ENCODE data around the gene MRPL17. TPM values are rescaled to one million over a fixed set of nuclear protein-coding genes. Genes with fewer than 3 reads are reported as not detected.

The MRPL17 gene
- total and polyA plus RNA-seq, 2 experiments from 2014 or later, result 34.5 to 62.7 TPM

DNA sequence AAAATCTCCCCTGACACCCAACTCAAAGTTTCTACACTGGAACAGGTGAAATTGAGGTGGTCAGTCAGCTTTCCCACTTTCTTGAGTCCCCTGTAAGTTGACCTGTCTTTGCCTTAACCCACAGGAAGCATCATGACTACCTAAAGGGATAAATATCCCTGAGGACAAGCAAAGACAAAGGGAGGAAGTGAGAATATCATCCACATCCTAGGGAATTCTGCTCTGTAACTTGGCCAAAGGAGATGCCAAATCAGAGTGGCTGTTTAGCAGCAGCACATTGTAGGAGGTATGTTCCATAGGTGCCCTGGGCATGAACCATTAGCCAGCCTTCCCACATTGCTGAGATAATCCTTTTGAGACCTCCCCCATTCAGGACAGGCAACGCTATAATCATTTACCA lies 40.9 kb upstream of the MRPL17 start:
- TF ChIP-seq, protein P1, sequence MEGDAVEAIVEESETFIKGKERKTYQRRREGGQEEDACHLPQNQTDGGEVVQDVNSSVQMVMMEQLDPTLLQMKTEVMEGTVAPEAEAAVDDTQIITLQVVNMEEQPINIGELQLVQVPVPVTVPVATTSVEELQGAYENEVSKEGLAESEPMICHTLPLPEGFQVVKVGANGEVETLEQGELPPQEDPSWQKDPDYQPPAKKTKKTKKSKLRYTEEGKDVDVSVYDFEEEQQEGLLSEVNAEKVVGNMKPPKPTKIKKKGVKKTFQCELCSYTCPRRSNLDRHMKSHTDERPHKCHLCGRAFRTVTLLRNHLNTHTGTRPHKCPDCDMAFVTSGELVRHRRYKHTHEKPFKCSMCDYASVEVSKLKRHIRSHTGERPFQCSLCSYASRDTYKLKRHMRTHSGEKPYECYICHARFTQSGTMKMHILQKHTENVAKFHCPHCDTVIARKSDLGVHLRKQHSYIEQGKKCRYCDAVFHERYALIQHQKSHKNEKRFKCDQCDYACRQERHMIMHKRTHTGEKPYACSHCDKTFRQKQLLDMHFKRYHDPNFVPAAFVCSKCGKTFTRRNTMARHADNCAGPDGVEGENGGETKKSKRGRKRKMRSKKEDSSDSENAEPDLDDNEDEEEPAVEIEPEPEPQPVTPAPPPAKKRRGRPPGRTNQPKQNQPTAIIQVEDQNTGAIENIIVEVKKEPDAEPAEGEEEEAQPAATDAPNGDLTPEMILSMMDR (IDR thresholded peaks at IDR 0.05; ENCODE audit: poor library complexity), result no peak
- no peak for TF ChIP-seq EZH2 (IDR thresholded peaks at IDR 0.05; ENCODE audit: borderline replicate concordance)
- no peak for TF ChIP-seq EZH2phosphoT487 (IDR thresholded peaks at IDR 0.05; ENCODE audit: low read depth, severe bottlenecking, unreplicated experiment)
- WGBS (ENCODE audit: low lambda C conversion rate, missing lambda C conversion rate), result 68% methylated on average over 1 of the region's 1 CpG
- no peaks in the 10 kb centered on the region for H3K9me3 ChIP-seq (ENCODE audit: low read depth)

DNA sequence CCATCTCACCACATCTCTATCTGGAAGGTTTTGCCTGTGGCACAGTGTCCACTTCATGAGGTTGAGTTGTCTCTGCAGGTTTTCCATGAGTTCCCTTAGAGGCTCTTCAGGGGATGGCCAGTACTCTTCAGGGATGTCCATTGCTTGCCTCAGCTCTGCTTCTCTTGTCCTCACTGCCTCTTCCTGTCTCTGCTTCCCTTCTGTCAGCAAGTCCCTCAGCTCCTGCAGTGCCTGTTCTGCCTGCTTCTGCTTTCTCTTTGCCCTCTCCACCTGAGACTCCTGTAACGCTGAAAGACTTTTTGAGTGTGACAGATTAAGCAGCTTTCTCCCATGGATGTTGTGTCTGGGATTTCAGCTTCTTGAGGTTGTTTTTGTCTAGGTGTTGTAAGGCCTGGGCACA lies 38.2 kb upstream of the MRPL17 start:
- Histone ChIP-seq H3K27ac (no peak overlapping the region), H3K4me2 (no peak overlapping the region), H3K4me1 (ENCODE audit: insufficient read depth) (no peaks in the 10 kb centered on the region), H3K9me3 (ENCODE audit: low read depth) (no peaks in the 10 kb centered on the region), H2AFZ (no peak overlapping the region), H3K79me2 (no peaks in the 10 kb centered on the region), H3K9me2 (replicated peaks; ENCODE audit: insufficient read depth) (no peaks in the 10 kb centered on the region), H3K36me3 (replicated peaks; ENCODE audit: insufficient read depth, low read depth) (no peaks in the 10 kb centered on the region), H3K27me3 (no peaks in the 10 kb centered on the region), H4K20me1 (ENCODE audit: insufficient read depth, poor library complexity, severe bottlenecking) (no peaks in the 10 kb centered on the region), H3K4me3 (no peak overlapping the region)
- 75% methylated on average over 1 of the region's 1 CpG for WGBS (ENCODE audit: low lambda C conversion rate, missing lambda C conversion rate)
- TF ChIP-seq EZH2phosphoT487 (IDR thresholded peaks at IDR 0.05; ENCODE audit: low read depth, severe bottlenecking, unreplicated experiment), result no peak
- no peak for DNase-seq (ENCODE audit: low spot score)

More for the DNA sequence above, 40.9 kb upstream of the MRPL17 start:
- Histone ChIP-seq H3K79me2 (no peaks in the 10 kb centered on the region), H3K36me3 (replicated peaks; ENCODE audit: insufficient read depth, low read depth) (no peaks in the 10 kb centered on the region), H3K4me3 (no peak overlapping the region), H3K27ac (no peak overlapping the region), H3K27me3 (no peaks in the 10 kb centered on the region), H3K9me2 (replicated peaks; ENCODE audit: insufficient read depth) (no peaks in the 10 kb centered on the region), H4K20me1 (ENCODE audit: insufficient read depth, poor library complexity, severe bottlenecking) (no peaks in the 10 kb centered on the region), H2AFZ (no peak overlapping the region), H3K4me1 (ENCODE audit: insufficient read depth) (no peaks in the 10 kb centered on the region), H3K4me2 (no peak overlapping the region)
- no peak for DNase-seq (ENCODE audit: low spot score)

DNA sequence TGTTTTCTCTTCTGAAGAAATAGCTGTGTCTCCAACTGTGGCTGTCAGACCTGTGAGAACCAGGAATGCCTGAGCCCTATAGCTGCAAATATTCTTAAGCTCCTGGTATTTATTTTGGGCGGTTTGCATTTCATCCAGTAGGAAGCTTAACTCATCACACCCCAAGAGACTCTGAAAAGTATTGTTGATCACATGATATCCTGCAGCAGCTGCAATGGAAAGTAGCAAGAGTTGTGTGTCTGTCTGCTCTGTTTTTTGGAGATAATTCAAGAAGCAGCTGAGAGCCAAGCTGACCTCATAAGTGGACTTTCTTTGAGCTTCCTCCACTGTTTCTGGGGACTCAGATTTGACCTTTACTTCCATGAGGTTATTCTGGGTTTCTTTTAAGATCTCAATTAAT lies 36.4 kb upstream of the MRPL17 start:
- no peaks in the 10 kb centered on the region for H3K79me2 ChIP-seq
- H3K4me3 ChIP-seq, result no peak overlapping the region
- H3K9me3 ChIP-seq (ENCODE audit: low read depth), result no peaks in the 10 kb centered on the region
- WGBS (ENCODE audit: low lambda C conversion rate, missing lambda C conversion rate), result 61% methylated on average over 1 of the region's 1 CpG
- DNase-seq (ENCODE audit: low spot score), result no peak
- no peak overlapping the region for H2AFZ ChIP-seq
- no peaks in the 10 kb centered on the region for H4K20me1 ChIP-seq (ENCODE audit: insufficient read depth, poor library complexity, severe bottlenecking)
- no peak overlapping the region for H3K4me2 ChIP-seq
- H3K9me2 ChIP-seq (replicated peaks; ENCODE audit: insufficient read depth), result no peaks in the 10 kb centered on the region
- H3K27me3 ChIP-seq, result no peaks in the 10 kb centered on the region
- no peaks in the 10 kb centered on the region for H3K4me1 ChIP-seq (ENCODE audit: insufficient read depth)
- H3K36me3 ChIP-seq (replicated peaks; ENCODE audit: insufficient read depth, low read depth), result no peaks in the 10 kb centered on the region
- TF ChIP-seq EZH2 (IDR thresholded peaks at IDR 0.05; ENCODE audit: borderline replicate concordance) (no peak), EZH2phosphoT487 (IDR thresholded peaks at IDR 0.05; ENCODE audit: low read depth, severe bottlenecking, unreplicated experiment) (no peak)
- TF ChIP-seq, protein P1 (IDR thresholded peaks at IDR 0.05; ENCODE audit: poor library complexity), result no peak
- H3K27ac ChIP-seq, result no peak overlapping the region

DNA sequence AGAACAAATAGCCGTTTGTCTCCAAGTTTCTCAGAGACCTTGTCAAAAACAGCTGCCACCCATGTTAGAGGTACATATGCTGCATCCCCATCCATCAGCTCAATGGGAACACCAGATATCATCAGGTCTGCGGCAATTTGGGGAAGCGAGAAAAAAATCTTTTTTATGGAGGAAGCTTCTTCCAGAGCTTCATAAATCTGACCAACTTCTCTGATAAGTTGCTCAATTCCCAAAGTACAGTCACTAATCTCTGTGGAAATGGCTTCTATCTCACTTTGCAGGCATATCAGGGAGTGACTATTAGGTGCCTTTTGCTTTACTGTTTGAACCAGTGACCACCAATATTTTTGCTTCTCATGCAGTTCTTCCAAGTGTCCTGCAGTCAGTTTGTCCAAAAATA lies 34.3 kb upstream of the MRPL17 start:
- Histone ChIP-seq H3K27me3 (no peaks in the 10 kb centered on the region), H2AFZ (no peak overlapping the region), H3K79me2 (no peaks in the 10 kb centered on the region), H4K20me1 (ENCODE audit: insufficient read depth, poor library complexity, severe bottlenecking) (no peaks in the 10 kb centered on the region), H3K9me2 (replicated peaks; ENCODE audit: insufficient read depth) (no peaks in the 10 kb centered on the region), H3K4me3 (no peak overlapping the region), H3K4me2 (no peak overlapping the region), H3K27ac (no peak overlapping the region), H3K4me1 (ENCODE audit: insufficient read depth) (no peaks in the 10 kb centered on the region), H3K9me3 (ENCODE audit: low read depth) (no peaks in the 10 kb centered on the region), H3K36me3 (replicated peaks; ENCODE audit: insufficient read depth, low read depth) (no peaks in the 10 kb centered on the region)
- 95% methylated on average over 3 of the region's 3 CpGs for WGBS (ENCODE audit: low lambda C conversion rate, missing lambda C conversion rate)
- no peak for TF ChIP-seq EZH2 (IDR thresholded peaks at IDR 0.05; ENCODE audit: borderline replicate concordance)
- TF ChIP-seq, protein P1 (IDR thresholded peaks at IDR 0.05; ENCODE audit: poor library complexity), result no peak
- no peak for TF ChIP-seq EZH2phosphoT487 (IDR thresholded peaks at IDR 0.05; ENCODE audit: low read depth, severe bottlenecking, unreplicated experiment)
- no peak for DNase-seq (ENCODE audit: low spot score)

All from hepatocyte (in vitro differentiated cells).